Panc1 (cell line): ENCODE data around the gene ICOSLG. TPM values are rescaled to one million over a fixed set of nuclear protein-coding genes. Genes with fewer than 3 reads are reported as not detected.

Experiments used
- ATAC-seq: fragments of 200-7000 bp; cut with Tn5 transposase; 2 replicates; pipeline ENCODE4 v1.9.1; 2020; ENCODE audit warnings: mild to moderate bottlenecking, moderate library complexity
- BruUV-seq: library from RNA; stranded (reverse); fragments of 400-500 nt; replicated peaks from 2 replicates; lab custom pipeline; 2021; lab: Mats Ljungman, UMichigan
- CTCF ChIA-PET: fragments of 300-600 bp; sonication (Branson Sonifier 250); formaldehyde crosslinking; loops from one replicate; lab custom pipeline; 2022; ENCODE audit warnings: antibody characterized with exemption; lab: Charles Lee
- POLR2A ChIA-PET: fragments of 300-600 bp; sonication (Branson Sonifier 250); formaldehyde crosslinking; loops from one replicate; lab custom pipeline; 2022; ENCODE audit warnings: antibody characterized with exemption; lab: Charles Lee
- DNase-seq: peaks from one replicate; pipeline ENCODE4 v3.0.0-alpha.2; 2010; ENCODE audit warnings: low read depth, low spot score
- H3K27ac ChIP-seq: 2 replicates; pipeline ENCODE4 v1.5.1; 2011; ENCODE audit warnings: mild to moderate bottlenecking, low read length, inconsistent platforms
- H3K27me3 ChIP-seq: fragments of 200-500 bp; sonication (Bioruptor generic); 2 replicates; pipeline ENCODE4 v1.6.0; 2014; ENCODE audit warnings: low read length, inconsistent platforms; ENCODE audit not compliant: control insufficient read depth, insufficient read depth
- H3K36me3 ChIP-seq: fragments of 200-500 bp; sonication (Bioruptor generic); 2 replicates; pipeline ENCODE4 v1.5.1; 2014; ENCODE audit warnings: inconsistent platforms, mild to moderate bottlenecking, low read length, moderate library complexity; ENCODE audit not compliant: control insufficient read depth, insufficient read depth
- H3K4me1 ChIP-seq: 2 replicates; pipeline ENCODE4 v1.5.1; 2011; ENCODE audit warnings: inconsistent platforms, mild to moderate bottlenecking, low read length, moderate library complexity; ENCODE audit not compliant: control insufficient read depth, insufficient read depth
- H3K4me3 ChIP-seq, 2 experiments: 2 replicates each; pipeline ENCODE4 v1.5.1; 2011 to 2012; ENCODE audit warnings: low read depth in 2 of 2, low read length in 2 of 2, mild to moderate bottlenecking in 2 of 2, inconsistent platforms in 1 of 2, moderate library complexity in 1 of 2
- H3K9me3 ChIP-seq: fragments of 200-500 bp; sonication (Bioruptor generic); 2 replicates; pipeline ENCODE4 v1.5.1; 2014; ENCODE audit warnings: low read depth, mild to moderate bottlenecking, inconsistent platforms, low read length, moderate library complexity; ENCODE audit not compliant: control insufficient read depth, insufficient read depth
- CTCF ChIP-seq: fragments of 450-650 bp; IDR thresholded peaks from 2 replicates; pipeline ENCODE4 v1.5.1; 2017; ENCODE audit warnings: mild to moderate bottlenecking
- POLR2AphosphoS5 ChIP-seq: IDR thresholded peaks from 2 replicates; pipeline ENCODE4 v1.6.1; 2012; ENCODE audit warnings: mild to moderate bottlenecking, low read depth, low read length, moderate library complexity
- SIN3A ChIP-seq: IDR thresholded peaks from 2 replicates; pipeline ENCODE4 v1.6.1; 2012; ENCODE audit warnings: low read depth, mild to moderate bottlenecking, low read length, moderate library complexity, borderline replicate concordance; ENCODE audit not compliant: insufficient read depth
- TCF7L2 ChIP-seq: IDR thresholded peaks from 2 replicates; pipeline ENCODE4 v1.6.1; 2011; ENCODE audit warnings: mild to moderate bottlenecking, low read depth, low read length, inconsistent platforms
- in situ Hi-C: cut with HindIII; loops from 2 replicates; pipeline ENCODE4 v1.10.0; 2016; ENCODE audit warnings: low sequenced_read_pairs, low pct_unique_long_range_greater_than_20kb
- intact Hi-C: fragments of 100-400 bp; cut with micrococcal nuclease; formaldehyde crosslinking; loops from one replicate; pipeline ENCODE4 v1.10.0; 2022; ENCODE audit not compliant: unreplicated experiment
- total RNA-seq: library from RNA; stranded (reverse); gene quantifications from one replicate; pipeline ENCODE4 v1.2.1, GENCODE V29; 2021; ENCODE audit not compliant: unreplicated experiment
- TF ChIP-seq, protein P1 (sequence below), 2 experiments: IDR thresholded peaks; 2 replicates each; pipeline ENCODE4 v1.6.1; 2011 to 2012; ENCODE audit warnings: low read depth in 2 of 2, control low read depth in 1 of 2, low read length in 1 of 2, mild to moderate bottlenecking in 1 of 2, moderate library complexity in 1 of 2; ENCODE audit not compliant: insufficient read depth in 1 of 2

The ICOSLG gene
- total RNA-seq, 1 experiment from 2014 or later: 5.5 TPM

- ATAC-seq (no peak), DNase-seq (no peak)
- BruUV-seq: no TSS peak
- ChIA-PET CTCF (no interaction called here), POLR2A (no interaction called here)
- intact Hi-C loops (no loop called here), in situ Hi-C loops (no loop called here)
- no peaks in the 10 kb centered on the region for H3K4me1 ChIP-seq
- H3K27me3 ChIP-seq: no peaks in the 10 kb centered on the region
- H3K9me3 ChIP-seq: no peaks in the 10 kb centered on the region
- no peak overlapping the region for H3K4me3 ChIP-seq
- H3K27ac ChIP-seq: no peak overlapping the region
- TF ChIP-seq, protein P1, sequence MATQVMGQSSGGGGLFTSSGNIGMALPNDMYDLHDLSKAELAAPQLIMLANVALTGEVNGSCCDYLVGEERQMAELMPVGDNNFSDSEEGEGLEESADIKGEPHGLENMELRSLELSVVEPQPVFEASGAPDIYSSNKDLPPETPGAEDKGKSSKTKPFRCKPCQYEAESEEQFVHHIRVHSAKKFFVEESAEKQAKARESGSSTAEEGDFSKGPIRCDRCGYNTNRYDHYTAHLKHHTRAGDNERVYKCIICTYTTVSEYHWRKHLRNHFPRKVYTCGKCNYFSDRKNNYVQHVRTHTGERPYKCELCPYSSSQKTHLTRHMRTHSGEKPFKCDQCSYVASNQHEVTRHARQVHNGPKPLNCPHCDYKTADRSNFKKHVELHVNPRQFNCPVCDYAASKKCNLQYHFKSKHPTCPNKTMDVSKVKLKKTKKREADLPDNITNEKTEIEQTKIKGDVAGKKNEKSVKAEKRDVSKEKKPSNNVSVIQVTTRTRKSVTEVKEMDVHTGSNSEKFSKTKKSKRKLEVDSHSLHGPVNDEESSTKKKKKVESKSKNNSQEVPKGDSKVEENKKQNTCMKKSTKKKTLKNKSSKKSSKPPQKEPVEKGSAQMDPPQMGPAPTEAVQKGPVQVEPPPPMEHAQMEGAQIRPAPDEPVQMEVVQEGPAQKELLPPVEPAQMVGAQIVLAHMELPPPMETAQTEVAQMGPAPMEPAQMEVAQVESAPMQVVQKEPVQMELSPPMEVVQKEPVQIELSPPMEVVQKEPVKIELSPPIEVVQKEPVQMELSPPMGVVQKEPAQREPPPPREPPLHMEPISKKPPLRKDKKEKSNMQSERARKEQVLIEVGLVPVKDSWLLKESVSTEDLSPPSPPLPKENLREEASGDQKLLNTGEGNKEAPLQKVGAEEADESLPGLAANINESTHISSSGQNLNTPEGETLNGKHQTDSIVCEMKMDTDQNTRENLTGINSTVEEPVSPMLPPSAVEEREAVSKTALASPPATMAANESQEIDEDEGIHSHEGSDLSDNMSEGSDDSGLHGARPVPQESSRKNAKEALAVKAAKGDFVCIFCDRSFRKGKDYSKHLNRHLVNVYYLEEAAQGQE (IDR thresholded peaks at IDR 0.05; ENCODE audit: insufficient read depth in 1 of 2, low read depth in 2 of 2, low read length in 1 of 2): no peak
- TF ChIP-seq POLR2AphosphoS5 (no peak), SIN3A (no peak), TCF7L2 (no peak), CTCF (no peak)
- H3K36me3 ChIP-seq: no peaks in the 10 kb centered on the region
Measured at GRCh38 chr21:44260791-44261631, 20.3 kb upstream of the ICOSLG start.

GRCh38 chr21:44260066-44260465 lies 19.3 kb upstream of the ICOSLG start:
- H3K27me3 ChIP-seq: no peaks in the 10 kb centered on the region
- ATAC-seq: no peak
- H3K36me3 ChIP-seq: no peaks in the 10 kb centered on the region
- H3K9me3 ChIP-seq: no peaks in the 10 kb centered on the region
- CTCF ChIA-PET: no interaction called here
- in situ Hi-C loops (no loop called here), intact Hi-C loops (no loop called here)
- POLR2A ChIA-PET: no interaction called here
- H3K27ac ChIP-seq: no peak overlapping the region
- no peak overlapping the region for H3K4me3 ChIP-seq
- no peak for TF ChIP-seq TCF7L2
- TF ChIP-seq POLR2AphosphoS5: no peak
- TF ChIP-seq, protein P1 (IDR thresholded peaks at IDR 0.05; ENCODE audit: insufficient read depth in 1 of 2, low read depth in 2 of 2, low read length in 1 of 2): no peak
- TF ChIP-seq SIN3A: no peak
- no peak for TF ChIP-seq CTCF
- no peaks in the 10 kb centered on the region for H3K4me1 ChIP-seq
- DNase-seq: no peak
- BruUV-seq: no TSS peak
